GDM1 (cell line): ENCODE results near the gene SLCO1A2.

Experiments
- DNase-seq: peaks from one replicate; lab custom pipeline; 2025; lab: John Stamatoyannopoulos, UW

SLCO1A2 gene

DNA sequence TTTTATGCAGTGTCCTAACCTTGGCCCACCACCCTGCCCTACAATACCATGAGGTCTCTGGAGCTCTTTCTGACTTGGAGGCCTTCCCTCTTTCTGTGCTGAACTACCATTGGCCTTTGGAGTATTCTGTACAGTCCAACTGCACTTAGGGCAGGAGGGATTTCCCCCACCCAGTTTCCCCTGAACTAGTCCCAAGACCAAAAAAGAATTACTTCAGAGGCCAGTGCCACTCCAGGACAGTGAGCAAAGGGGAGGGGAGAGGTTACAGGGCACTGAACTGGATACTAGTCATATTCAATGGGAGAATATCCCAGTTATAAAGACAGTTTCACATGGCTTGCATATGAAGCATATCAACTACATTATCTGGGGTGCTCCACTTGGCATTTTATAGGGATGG is 6.1 kb downstream of the SLCO1A2 start:
- DNase-seq: no peak

DNA sequence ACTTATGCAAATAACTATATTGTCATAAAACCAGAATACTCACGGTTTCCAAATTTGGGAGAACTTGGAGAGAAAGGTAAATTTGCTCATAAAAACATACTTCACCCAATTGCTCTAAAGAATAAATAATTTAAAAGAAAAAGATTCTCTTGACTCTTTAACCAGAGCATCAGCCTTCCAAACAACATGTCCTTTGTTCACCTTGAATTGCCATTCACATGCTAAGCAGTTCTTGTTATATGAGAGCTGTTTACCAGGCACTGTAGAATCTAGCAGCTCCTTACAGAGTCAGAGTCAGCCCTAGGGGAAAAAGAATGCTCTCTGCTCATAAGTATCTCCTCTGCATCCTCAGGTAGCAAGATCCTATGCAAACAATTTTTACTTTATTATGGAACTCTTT is 10.2 kb downstream of the SLCO1A2 start:
- DNase-seq: no peak

DNA sequence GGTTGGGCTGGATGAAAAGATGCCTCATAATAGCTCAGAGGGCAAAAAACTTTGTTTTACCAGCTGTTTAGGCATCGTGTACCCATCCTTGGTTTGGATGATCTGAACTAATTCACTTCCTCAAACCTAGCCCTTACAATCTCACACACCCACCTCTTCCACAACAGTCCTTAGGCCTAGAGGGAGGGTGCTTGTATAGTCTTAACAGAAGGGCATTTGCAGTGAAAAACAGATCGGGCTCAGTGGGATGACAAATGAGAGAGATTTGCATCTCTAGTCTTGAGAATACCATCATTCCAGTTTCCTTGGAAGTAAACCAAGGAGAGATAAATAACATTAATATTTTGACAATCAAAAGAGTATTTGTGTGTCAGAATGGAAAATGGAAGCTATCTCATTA is 11.0 kb downstream of the SLCO1A2 start:
- no peak for DNase-seq

- DNase-seq: no peak
Measured at GRCh38 chr12:21308785-21309184, 25.9 kb downstream of the SLCO1A2 start.

- no peak for DNase-seq
Measured at GRCh38 chr12:21305661-21306060, 29.1 kb downstream of the SLCO1A2 start.

DNA sequence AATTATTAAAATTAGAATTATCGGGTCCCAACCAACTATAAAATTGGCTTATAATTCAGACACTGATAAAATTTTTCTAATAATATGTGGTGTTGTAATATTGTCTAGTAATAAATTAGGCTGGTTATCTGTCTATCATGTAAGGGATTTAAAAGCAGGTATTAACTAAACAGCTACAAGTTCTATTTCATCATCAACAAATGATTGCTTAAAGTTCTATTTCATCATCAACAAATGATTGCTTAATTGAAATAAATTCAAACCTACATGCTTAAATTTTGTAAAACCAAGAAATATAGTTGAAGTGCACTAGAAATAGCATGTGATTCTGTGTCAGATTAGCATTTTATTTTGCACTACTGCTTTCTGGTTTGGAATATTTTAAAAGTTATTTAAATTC is 34.1 kb downstream of the SLCO1A2 start:
- DNase-seq: no peak

DNA sequence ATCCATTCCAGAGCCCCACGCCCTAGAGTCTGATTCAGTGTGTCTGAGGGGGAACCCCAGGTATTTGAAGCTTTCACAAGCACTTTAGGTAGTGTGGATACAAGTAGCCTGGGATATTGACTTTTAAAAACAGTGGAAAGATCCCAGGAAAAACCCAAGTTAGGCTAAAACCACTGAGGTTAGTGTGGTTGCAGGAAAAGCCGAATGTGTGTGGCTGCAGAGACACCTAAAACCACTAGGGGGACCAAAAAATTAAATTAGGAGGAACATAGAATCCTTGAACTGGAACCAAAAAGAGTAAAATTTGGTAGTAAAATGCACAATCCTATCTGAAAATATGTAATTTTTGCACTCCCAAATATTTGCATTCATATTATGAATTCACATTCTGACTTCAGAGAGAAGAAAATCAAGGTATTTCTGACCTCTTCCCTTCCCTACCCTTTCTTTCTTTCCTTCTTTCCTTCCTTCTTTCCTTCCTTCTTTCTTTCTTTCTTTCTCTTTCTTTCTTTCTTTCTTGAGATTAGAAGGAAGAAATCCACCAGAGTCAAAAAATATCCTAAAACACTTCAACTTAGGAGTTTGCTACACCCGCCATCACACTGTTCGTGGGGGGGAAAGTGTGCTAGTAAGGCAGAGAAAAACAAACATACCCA is 37.8 kb downstream of the SLCO1A2 start:
- no peak for DNase-seq

- DNase-seq: no peak
Measured at GRCh38 chr12:21296348-21296747, 38.4 kb downstream of the SLCO1A2 start.

DNA sequence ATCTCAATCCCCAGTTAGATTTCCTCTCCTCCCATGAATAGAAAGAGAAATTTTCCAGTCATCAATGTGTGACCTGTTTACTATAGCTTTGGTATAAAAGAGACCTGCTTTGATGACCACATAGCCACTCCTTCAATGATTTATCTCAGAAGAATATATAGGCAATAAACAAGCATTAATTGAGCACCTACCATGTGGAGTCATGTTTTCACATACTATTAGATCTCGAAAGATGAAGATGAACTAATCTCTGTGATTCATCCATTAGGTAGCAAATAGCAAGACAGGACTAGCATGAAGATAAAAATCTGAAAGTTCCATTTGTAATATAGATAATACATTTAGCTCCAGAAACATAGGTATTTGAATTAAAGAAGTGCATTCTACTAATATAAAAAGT is 40.5 kb downstream of the SLCO1A2 start:
- no peak for DNase-seq

- DNase-seq: no peak
Measured at GRCh38 chr12:21292111-21292510, 42.6 kb downstream of the SLCO1A2 start.

- DNase-seq: no peak
Measured at GRCh38 chr12:21289698-21290097, 45.0 kb downstream of the SLCO1A2 start.

DNA sequence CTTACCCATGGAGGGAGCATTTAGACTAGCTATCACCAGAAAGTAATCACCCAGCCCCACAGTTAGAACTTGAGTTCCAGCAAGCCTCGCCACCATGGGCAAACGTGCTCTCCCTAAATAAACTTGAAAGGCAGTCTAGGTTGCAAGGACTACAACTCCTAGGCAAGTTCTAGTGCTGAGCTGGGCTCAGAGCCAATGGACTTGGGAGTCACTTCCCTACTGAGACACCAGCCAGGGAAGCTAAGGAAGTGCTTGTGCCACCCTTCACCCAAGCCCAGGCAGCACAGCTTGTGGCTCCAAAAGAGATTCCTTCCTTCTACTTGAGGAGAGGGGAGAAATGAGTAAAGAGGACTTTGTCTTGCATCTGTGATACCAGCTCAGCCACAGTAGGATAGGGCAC is 57.9 kb downstream of the SLCO1A2 start:
- no peak for DNase-seq

DNA sequence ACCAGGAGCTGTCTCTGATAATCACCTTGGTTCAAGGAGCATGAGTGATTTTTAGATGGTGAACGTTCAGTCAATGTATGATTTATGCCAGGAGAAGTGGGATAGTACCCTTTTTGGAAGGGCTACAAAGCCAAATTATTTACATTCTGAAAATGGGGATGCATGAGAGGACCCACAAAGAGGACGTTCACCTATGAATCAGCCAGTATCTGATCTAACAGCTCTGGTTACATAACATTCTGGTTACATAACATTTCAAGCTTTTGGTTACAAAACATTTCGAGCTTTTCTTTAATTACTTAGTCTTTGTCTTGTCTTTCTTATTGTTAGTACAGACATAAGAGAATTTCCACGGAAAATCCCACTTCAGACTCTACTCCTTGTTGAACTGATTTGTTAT is 68.8 kb downstream of the SLCO1A2 start:
- DNase-seq: no peak

DNA sequence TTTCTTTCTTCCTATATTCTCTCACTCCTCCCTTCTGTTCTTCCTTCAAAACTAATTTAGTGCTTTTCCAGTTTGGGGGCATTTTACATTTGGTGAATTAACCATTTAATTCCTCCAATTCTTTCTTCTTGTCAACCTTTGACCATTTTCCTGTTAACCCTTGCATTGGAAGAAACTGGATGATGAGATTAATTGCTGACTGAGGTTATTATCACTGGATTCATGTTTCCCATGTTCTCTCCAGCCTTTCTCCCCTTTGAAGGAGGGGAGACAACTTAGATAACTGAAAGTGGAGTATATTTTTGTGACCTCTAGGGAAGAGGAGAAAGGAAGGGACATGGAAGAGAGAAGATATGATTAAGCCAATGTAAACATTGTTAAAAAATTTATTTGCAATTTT is 70.5 kb downstream of the SLCO1A2 start:
- no peak for DNase-seq

DNA sequence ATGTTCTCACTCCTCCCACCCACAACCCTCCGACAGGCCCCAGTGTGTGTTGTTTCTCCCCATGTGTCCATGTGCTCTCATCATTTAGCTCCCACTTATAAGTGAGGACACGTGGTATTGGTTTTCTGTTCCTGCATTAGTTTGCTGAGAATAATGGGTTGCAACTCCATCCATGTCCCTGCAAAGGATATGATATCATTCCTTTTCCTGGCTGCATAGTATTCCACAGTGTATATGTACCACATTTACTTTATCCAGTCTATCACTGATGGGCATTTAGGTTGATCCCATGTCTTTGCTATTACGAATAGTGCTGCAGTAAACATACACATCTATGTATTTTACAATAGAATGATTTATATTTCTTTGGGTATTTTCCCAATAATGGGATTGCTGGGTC is 77.5 kb downstream of the SLCO1A2 start:
- DNase-seq: no peak

DNA sequence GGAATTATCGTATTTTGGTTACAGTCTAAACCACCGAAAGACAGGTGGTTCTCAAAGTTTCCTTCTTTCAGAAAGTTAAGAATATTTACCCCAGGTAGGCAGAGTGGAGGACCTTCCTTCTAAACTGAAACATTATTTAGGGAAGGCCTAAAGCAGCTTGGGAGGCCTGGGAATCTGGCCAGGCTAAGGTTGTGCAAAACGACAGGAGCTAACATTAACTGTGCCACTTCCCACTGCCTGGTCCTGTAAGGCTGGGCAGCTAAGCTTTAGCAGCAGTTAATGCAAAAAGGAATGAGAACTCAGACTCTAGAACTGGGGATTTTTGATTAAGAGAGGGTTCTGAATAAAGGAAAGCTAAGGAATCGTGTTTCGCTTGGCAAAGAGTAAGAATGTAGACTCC is 82.6 kb downstream of the SLCO1A2 start:
- DNase-seq: no peak

GRCh38 chr12:21248679-21249078 is 86.0 kb downstream of the SLCO1A2 start:
- DNase-seq: no peak

DNA sequence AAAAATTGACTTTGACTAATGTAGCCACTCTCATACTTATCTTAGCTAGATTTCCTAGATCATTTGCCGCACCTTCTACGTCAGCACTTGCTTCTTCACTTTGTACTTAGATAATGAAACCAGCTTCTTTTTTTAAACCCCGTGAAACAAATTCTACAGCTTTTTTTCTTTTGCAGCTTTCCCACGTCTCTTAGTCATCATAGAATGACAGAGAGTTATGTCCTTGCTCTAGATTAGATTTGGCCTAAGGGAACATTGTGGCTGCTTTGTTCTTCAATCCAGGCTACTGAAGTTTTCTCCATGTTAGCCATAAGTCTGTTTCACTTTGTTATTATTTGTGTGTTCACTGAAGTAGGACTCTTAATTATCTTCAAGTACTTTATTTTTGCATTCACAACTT is 94.9 kb downstream of the SLCO1A2 start:
- no peak for DNase-seq

DNA sequence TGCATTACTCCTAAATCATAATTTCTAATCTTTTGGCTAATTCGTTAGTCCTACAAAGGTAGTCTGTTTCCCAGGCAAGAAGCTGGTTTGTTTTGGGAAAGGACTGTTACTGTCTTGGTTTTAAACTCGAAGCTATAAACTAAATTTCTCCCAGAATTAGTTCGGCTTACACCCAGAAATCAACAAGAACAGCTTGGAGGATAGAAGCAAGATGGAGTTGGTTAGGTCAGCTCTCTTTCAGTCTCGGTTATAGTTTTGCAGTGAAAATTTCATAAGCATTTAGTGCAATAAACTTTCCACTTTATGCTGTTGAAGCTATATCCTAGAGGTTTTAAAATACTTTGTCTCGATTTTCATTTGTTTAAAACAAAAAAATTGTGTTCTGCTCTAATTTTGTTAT is 100.3 kb downstream of the SLCO1A2 start:
- no peak for DNase-seq

DNA sequence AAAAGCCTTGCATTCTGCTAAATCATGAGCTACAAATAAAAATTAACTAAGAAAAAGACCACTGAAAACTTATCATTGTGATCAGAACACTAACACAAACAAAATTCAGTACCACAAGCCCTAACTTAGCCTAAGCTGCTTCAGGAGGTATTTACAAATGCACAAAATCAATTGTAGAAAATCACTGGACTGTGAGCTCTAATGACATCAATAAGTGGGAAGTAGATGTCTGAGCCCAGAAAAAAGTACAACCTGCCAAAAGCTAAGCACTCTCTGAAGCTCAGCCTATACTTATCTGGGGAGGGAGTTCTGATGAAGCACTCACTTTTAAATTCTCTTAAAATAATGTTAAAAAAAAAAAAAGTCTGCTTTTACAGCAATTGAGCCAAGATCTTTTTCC is 110.8 kb downstream of the SLCO1A2 start:
- DNase-seq: no peak

- DNase-seq: no peak
Measured at GRCh38 chr12:21221778-21222177, 112.9 kb downstream of the SLCO1A2 start.

DNA sequence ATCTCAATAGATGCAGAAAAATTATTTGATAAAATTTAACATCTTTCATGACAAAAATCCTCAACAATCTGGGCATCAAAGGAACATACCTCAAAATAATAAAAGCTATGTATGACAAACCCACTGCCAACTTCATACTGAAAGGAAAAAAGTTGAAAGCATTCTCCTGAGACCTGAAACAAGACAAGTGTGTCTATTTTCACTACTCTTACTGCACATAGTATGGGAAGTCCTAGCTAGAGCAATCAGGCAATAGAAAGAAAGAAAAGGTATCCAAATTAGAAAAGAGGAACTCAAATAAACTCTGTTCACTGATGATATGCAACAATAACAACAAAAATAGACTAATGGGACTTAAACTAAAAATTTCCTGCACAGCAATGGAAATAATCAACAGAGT is 113.6 kb downstream of the SLCO1A2 start:
- no peak for DNase-seq

- DNase-seq: no peak
Measured at GRCh38 chr12:21220266-21220665, 114.5 kb downstream of the SLCO1A2 start.

DNA sequence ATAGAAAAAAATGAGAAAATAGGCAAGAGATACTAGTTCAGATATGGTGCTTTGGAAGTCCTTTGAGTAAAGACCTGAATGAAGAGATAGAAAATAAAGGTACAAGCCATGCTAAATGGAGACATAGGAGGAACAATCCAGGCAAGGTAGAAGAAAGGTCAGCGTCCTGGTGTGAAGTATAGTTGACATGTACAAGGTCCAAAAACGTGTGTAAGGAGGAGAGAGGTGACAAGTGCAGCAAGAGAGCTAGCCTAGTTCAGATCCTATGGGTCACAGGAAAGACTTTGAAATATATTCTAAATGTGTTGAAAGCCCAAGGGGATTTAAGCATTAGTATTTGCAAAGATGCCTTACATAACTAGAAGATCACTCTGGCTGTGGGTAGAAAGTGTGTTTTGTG is 115.5 kb downstream of the SLCO1A2 start:
- no peak for DNase-seq
